Measurements from ENCODE around the gene IFITM2. TPM values are rescaled to one million over a fixed set of nuclear protein-coding genes. Genes with fewer than 3 reads are reported as not detected.

IFITM2 gene
- total RNA-seq, 1 donor from 2014 or later, result 607 TPM

- peaks cover 14% of the 10 kb centered on the region for H3K36me3 ChIP-seq
- peaks cover 21% of the 10 kb centered on the region for H3K4me1 ChIP-seq
- DNase-seq (peak; percentile 90), ATAC-seq (peak; percentile 84 to 90)
- no peaks in the 10 kb centered on the region for H3K9me3 ChIP-seq
- H3K27me3 ChIP-seq (ENCODE audit: low read depth), result peaks cover 11% of the 10 kb centered on the region
- H3K27ac ChIP-seq, result peak within 1 kb of the TSS; percentile 78
- intact Hi-C loops (cut with DNase I), result no loop called here
- H3K4me3 ChIP-seq, result peak within 1 kb of the TSS; percentile 77
- no peak for TF ChIP-seq CTCF (IDR thresholded peaks at IDR 0.05)
Measured at GRCh38 chr11:288478-289397, 18.9 kb upstream of the IFITM2 start, which contains the start of gene PGGHG. Gene PGGHG (plus strand): TSS chr11:289126. CDS start chr11:289817, 691 bp downstream.

GRCh38 chr11:289398-289711 is 18.3 kb upstream of the IFITM2 start:
- no peak for TF ChIP-seq CTCF (IDR thresholded peaks at IDR 0.05)
- H3K4me3 ChIP-seq, result peak overlapping the region; percentile 77
- ATAC-seq, result peak in 1 of 2 donors; percentile 18
- DNase-seq, result no peak
- peaks cover 5% of the 10 kb centered on the region for H3K27me3 ChIP-seq (ENCODE audit: low read depth)
- H3K9me3 ChIP-seq, result no peaks in the 10 kb centered on the region
- peak overlapping the region; percentile 62 for H3K27ac ChIP-seq
- peaks cover 20% of the 10 kb centered on the region for H3K36me3 ChIP-seq
- peaks cover 21% of the 10 kb centered on the region for H3K4me1 ChIP-seq
- intact Hi-C loops (cut with DNase I), result no loop called here

- no peaks in the 10 kb centered on the region for H3K9me3 ChIP-seq
- intact Hi-C loops (cut with DNase I), result no loop called here
- TF ChIP-seq CTCF (IDR thresholded peaks at IDR 0.05), result no peak
- ATAC-seq (no peak), DNase-seq (peak; percentile 46)
- H3K36me3 ChIP-seq, result peaks cover 22% of the 10 kb centered on the region
- no peaks in the 10 kb centered on the region for H3K27me3 ChIP-seq (ENCODE audit: low read depth)
- peak overlapping the region; percentile 77 for H3K4me3 ChIP-seq
- H3K4me1 ChIP-seq, result peaks cover 21% of the 10 kb centered on the region
- H3K27ac ChIP-seq, result peak overlapping the region; percentile 62
Measured at GRCh38 chr11:289712-290620, 17.6 kb upstream of the IFITM2 start.

GRCh38 chr11:290621-291231 is 16.9 kb upstream of the IFITM2 start:
- peak; percentile 44 for DNase-seq

More at GRCh38 chr11:290621-291231, 16.9 kb upstream of the IFITM2 start:
- no peak for TF ChIP-seq CTCF (IDR thresholded peaks at IDR 0.05)
- intact Hi-C loops (cut with DNase I), result no loop called here
- Histone ChIP-seq H3K9me3 (no peaks in the 10 kb centered on the region), H3K4me1 (peaks cover 21% of the 10 kb centered on the region), H3K27ac (no peak overlapping the region), H3K4me3 (no peak overlapping the region), H3K27me3 (ENCODE audit: low read depth) (no peaks in the 10 kb centered on the region), H3K36me3 (peaks cover 22% of the 10 kb centered on the region)
- no peak for ATAC-seq

Measured in lower lobe of right lung (tissue), 2 donors.